Psoas muscle (tissue), 8 donors: ENCODE measurements around the gene MAP7D1. TPM values are rescaled to one million over a fixed set of nuclear protein-coding genes. Genes with fewer than 3 reads are reported as not detected.

Source experiments
- ATAC-seq, 4 donors: fragments of 200-7000 bp; cut with Tn5 transposase; one replicate each; pipeline ENCODE4 v1.9.1; 2020; ENCODE audit warnings: moderate library complexity in 3 of 4, mild to moderate bottlenecking in 2 of 4
- DNase-seq, 2 donors: peaks; one replicate each; pipeline ENCODE4 v3.0.0-alpha.2; 2020
- H3K27ac ChIP-seq: fragments of 200-600 bp; one replicate; pipeline ENCODE4 v1.8.0; 2022
- H3K27me3 ChIP-seq, 3 donors: fragments of 200-600 bp in 1 of 3; one replicate each; pipeline versions ENCODE4 v1.6.1 to v1.8.0; 2013 to 2022; ENCODE audit warnings: low read length in 2 of 3, mild to moderate bottlenecking in 2 of 3, moderate library complexity in 1 of 3; ENCODE audit not compliant: insufficient read depth in 3 of 3
- H3K36me3 ChIP-seq, 2 donors: fragments of 200-600 bp in 1 of 2; one replicate each; pipeline versions ENCODE4 v1.6.1 to v1.8.0; 2013 to 2022; ENCODE audit warnings: low read depth in 1 of 2, mild to moderate bottlenecking in 1 of 2, moderate library complexity in 1 of 2; ENCODE audit not compliant: insufficient read depth in 1 of 2
- H3K4me1 ChIP-seq: fragments of 200-600 bp; one replicate; pipeline ENCODE4 v1.8.0; 2022
- H3K4me3 ChIP-seq: fragments of 200-600 bp; one replicate; pipeline ENCODE4 v1.8.0; 2022; ENCODE audit warnings: mild to moderate bottlenecking
- H3K9me3 ChIP-seq: fragments of 200-600 bp; one replicate; pipeline ENCODE4 v1.8.0; 2022
- WGBS, 3 donors: extraction: QIAGEN DNeasy Blood & Tissue Kit; methylation state at CpG; one replicate each; pipeline versions ENCODE4 v1.1.6 to v1.1.7; 2013; 5-methylcytosine and 5-hydroxymethylcytosine counted together
- intact Hi-C, 2 donors: fragments of 100-400 bp; cut with DNase I; formaldehyde crosslinking; loops; one replicate each; pipeline versions ENCODE4 v1.11.0 to v1.14.2; 2022
- polyA plus RNA-seq, 3 donors: library from polyadenylated mRNA; stranded (reverse); fragments of 200-250 nt; gene quantifications; one replicate each; pipeline ENCODE4 v1.2.3, GENCODE V29; 2013
- total RNA-seq, 4 donors: library from RNA; stranded (reverse); fragmentation: NEBNext Ultra II Directional in 2 of 4; extraction: Animal tissue kit (Norgen Biotek cat#: 25700) in 2 of 4; gene quantifications; one replicate each; pipeline versions ENCODE4 v1.2.1 to v1.2.4, GENCODE V29; 2021 to 2023
- TF ChIP-seq, protein P1 (sequence below): fragments of 200-600 bp; IDR thresholded peaks from one replicate; pipeline ENCODE4 v1.8.0; 2022; ENCODE audit warnings: antibody characterized with exemption
- donor health status: healthy with polysubstance abuse.
- donor health status: DM: no; HTN: no; CAD: no; lungs with moderate emphysema.
- donor health status: Bipolar disorder and iron deficiency.
- donor health status: healthy.
- donor health status: DM: yes; HTN: yes; CAD: no.
- donor health status: DM: no; HTN: no; CAD: no.
- donor health status: DM: no; HTN: no; CAD: no.
- donor health status: DM: yes; HTN: yes; CAD: no.

Gene MAP7D1
- total and polyA plus RNA-seq, 7 donors, result 117 to 342 (median 212) TPM

DNA sequence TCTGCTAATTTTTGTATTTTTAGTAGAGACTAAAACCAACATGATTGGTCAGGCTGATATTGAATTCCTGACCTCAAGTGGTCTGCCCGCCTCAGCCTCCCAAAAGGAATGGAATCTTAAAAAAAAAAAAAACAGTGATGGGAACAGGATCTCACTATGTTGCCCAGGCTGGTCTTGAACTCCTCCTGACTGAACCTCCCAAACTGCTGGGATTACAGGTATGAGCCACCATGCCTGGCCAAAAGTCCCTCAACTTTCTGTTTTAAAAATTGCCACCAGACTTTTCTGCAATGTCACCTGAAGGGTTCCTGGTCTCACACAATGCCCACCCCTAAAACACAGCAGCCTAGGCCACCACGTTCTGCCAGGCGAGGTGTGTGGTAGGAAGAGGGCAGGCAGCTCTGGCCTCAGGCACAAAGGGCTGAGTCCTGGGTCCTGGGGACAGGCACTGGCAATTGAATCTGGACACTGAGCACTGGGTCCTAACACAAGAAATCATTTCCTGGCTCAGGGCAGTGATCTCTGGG, 47.1 kb downstream of the MAP7D1 start:
- Histone ChIP-seq H3K4me3 (no peak overlapping the region), H3K4me1 (peaks cover 36% of the 10 kb centered on the region), H3K9me3 (no peaks in the 10 kb centered on the region), H3K27me3 (no peaks in the 10 kb centered on the region), H3K36me3 (no peaks in the 10 kb centered on the region), H3K27ac (peak overlapping the region; percentile 91)
- DNase-seq (no peak), ATAC-seq (no peak)
- TF ChIP-seq, protein P1, sequence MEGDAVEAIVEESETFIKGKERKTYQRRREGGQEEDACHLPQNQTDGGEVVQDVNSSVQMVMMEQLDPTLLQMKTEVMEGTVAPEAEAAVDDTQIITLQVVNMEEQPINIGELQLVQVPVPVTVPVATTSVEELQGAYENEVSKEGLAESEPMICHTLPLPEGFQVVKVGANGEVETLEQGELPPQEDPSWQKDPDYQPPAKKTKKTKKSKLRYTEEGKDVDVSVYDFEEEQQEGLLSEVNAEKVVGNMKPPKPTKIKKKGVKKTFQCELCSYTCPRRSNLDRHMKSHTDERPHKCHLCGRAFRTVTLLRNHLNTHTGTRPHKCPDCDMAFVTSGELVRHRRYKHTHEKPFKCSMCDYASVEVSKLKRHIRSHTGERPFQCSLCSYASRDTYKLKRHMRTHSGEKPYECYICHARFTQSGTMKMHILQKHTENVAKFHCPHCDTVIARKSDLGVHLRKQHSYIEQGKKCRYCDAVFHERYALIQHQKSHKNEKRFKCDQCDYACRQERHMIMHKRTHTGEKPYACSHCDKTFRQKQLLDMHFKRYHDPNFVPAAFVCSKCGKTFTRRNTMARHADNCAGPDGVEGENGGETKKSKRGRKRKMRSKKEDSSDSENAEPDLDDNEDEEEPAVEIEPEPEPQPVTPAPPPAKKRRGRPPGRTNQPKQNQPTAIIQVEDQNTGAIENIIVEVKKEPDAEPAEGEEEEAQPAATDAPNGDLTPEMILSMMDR, result no peak
- 63 to 78% (median 66%) methylated on average over 3 of the region's 3 CpGs for WGBS, 3 donors
- intact Hi-C loops, result no loop called here

DNA sequence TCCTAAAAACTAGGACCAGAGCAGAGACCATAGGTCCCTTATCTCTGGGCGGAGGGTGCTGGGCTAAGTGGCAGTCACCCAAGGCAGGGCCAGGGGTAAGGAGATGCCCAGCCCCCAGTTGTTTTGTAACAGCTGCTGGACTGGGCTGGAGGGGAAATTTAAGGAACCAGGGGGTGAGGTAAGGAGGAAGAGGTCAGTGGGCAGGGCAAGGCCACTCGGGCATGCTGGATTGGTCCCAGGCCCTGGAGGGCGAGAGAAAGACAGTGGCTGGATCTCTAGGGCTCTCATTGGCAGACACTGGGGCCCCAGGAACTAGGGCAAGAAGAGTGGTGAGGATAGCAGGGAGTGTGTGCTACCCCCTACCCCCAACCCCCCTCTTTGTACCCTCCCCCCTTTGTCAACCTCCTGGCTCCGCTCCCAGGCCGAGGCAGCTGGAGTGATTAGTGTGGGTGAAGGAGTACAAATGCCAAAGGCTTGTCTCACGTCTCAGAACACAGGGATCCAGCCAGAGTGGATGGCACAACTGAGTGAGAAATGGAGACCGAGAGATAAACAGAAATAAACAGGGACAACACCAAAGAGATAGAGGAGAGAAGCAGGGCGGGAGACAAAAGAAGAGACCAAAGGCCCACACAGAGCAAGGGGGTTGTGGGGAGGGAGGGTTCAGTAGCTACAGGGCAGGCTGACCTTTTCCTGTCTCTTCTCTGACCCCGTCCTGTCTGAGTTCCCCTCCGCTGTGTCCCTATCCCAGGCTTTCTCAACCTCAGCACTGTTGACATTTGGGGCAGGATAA, 47.8 kb downstream of the MAP7D1 start:
- TF ChIP-seq, protein P1, result no peak
- DNase-seq (peak; percentile 76 to 91), ATAC-seq (peak; percentile 83 to 87 (median 86))
- Histone ChIP-seq H3K27me3 (no peaks in the 10 kb centered on the region), H3K36me3 (no peaks in the 10 kb centered on the region), H3K4me3 (peak overlapping the region; percentile 44), H3K4me1 (peaks cover 36% of the 10 kb centered on the region), H3K9me3 (no peaks in the 10 kb centered on the region), H3K27ac (peak overlapping the region; percentile 91)
- intact Hi-C loops, result no loop called here
- WGBS, 3 donors, result 22 to 32% (median 28%) methylated on average over 10 of the region's 10 CpGs

DNA sequence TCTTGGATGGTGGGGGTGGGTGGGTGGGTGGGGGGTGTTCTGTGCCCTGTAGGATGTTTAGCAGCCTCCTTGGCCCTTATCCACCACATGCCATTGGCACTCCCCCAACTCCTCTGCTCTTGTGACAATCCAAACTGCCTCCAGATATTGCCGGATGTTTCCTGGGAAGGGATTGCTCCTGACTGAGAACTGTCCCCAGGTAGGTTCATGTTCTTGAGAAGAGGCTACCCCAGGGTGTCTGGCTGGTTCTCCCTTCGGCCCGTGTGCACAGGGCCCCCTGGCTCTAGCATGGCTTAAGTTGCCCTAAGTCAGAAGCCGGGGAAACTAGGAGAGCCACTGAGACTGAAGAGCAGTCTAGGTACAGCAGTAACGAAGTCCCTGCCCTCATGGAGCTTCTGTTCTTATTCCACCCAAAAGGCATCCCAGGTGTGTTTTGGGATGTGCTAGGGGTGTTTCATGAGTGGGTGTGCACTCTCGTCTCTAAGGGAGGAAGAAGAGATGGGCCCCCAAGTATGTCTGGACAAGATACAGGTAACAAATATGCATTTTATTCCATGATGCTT, 48.5 kb downstream of the MAP7D1 start:
- ATAC-seq (peak; percentile 22 to 45 (median 41)), DNase-seq (peak; percentile 55 to 74)
- intact Hi-C loops, result no loop called here
- H3K27ac ChIP-seq, result peak overlapping the region; percentile 91
- WGBS, 3 donors, result 49 to 61% (median 53%) methylated on average over 6 of the region's 6 CpGs
- H3K9me3 ChIP-seq, result no peaks in the 10 kb centered on the region
- TF ChIP-seq, protein P1, result no peak
- H3K36me3 ChIP-seq, result no peaks in the 10 kb centered on the region
- H3K4me1 ChIP-seq, result peaks cover 36% of the 10 kb centered on the region
- H3K4me3 ChIP-seq, result peak overlapping the region; percentile 44
- no peaks in the 10 kb centered on the region for H3K27me3 ChIP-seq

- intact Hi-C loops, result no loop called here
- WGBS, 3 donors, result 85 to 96% (median 93%) methylated on average over 3 of the region's 3 CpGs
- ATAC-seq (no peak), DNase-seq (no peak)
- Histone ChIP-seq H3K9me3 (no peaks in the 10 kb centered on the region), H3K27ac (no peak overlapping the region), H3K4me1 (peaks cover 28% of the 10 kb centered on the region), H3K36me3 (no peaks in the 10 kb centered on the region), H3K4me3 (no peak overlapping the region), H3K27me3 (no peaks in the 10 kb centered on the region)
- TF ChIP-seq, protein P1, result no peak
These were observed 50.4 kb downstream of the MAP7D1 start for GRCh38 chr1:36206323-36206858.
